Measurements from ENCODE around the gene KIF3C. TPM values are rescaled to one million over a fixed set of nuclear protein-coding genes. Genes with fewer than 3 reads are reported as not detected.

The KIF3C gene
- polyA plus RNA-seq, 2 of the 4 experiments (the other 2 are of a cell fraction): 17.1 to 77.4 TPM

- POLR2A ChIA-PET: interaction anchor here (1.0 to 2.8 kb wide), 6 partner anchors 8 to 131 kb away, joined by 3 to 26 read pairs (median 8); partner anchors contain the start of genes ASXL2 and RAB10
- DNase-seq (ENCODE audit: low read depth in 1 of 2, low spot score in 1 of 2): no peak
- Histone ChIP-seq H3K4me2 (peak overlapping the region; percentile 40), H3K4me3 (no peak overlapping the region), H3K9me3 (peaks cover 7% of the 10 kb centered on the region; the same call in 1 of the 3 replicates), H3K4me1 (peaks cover 55% of the 10 kb centered on the region), H3K27ac (peak overlapping the region; percentile 90 to 93)
- no peak for FAIRE-seq
- WGBS (ENCODE audit: missing lambda C conversion rate): 75% methylated on average over 2 of the region's 2 CpGs
- TF ChIP-seq BCL3 (IDR thresholded peaks at IDR 0.05) (no peak), RCOR1 (IDR thresholded peaks at IDR 0.05; ENCODE audit: low read depth, low read length) (no peak), GATA3 (IDR thresholded peaks at IDR 0.05; ENCODE audit: borderline replicate concordance) (no peak), RAD21 (conservative IDR thresholded peaks at IDR 0.05 in 1 of 2, IDR thresholded peaks at IDR 0.05 in 1 of 2) (no peak), RNF2 (IDR thresholded peaks at IDR 0.05; ENCODE audit: borderline replicate concordance, low read depth) (no peak), NPAS2 (CRISPR knock-in tag; IDR thresholded peaks at IDR 0.05; ENCODE audit: borderline replicate concordance) (no peak), KDM1A (IDR thresholded peaks at IDR 0.05; ENCODE audit: low read depth) (0 out of 2 replicates have a peak, but pooled peaks have one; percentile 40), REST (IDR thresholded peaks at IDR 0.05) (no peak), ESRRA (IDR thresholded peaks at IDR 0.05; ENCODE audit: borderline replicate concordance, low read length) (no peak), NR3C1 (IDR thresholded peaks at IDR 0.05) (no peak), POLR2A (IDR thresholded peaks at IDR 0.05; ENCODE audit: low read length) (no peak), ZC3H11A (IDR thresholded peaks at IDR 0.05) (no peak), ZNF302 (CRISPR knock-in tag; IDR thresholded peaks at IDR 0.05) (no peak), FOSB (CRISPR knock-in tag; IDR thresholded peaks at IDR 0.05) (peak; percentile 20; the same call in 1 of the 2 replicates), CHD4 (IDR thresholded peaks at IDR 0.05; ENCODE audit: borderline replicate concordance) (no peak), EHMT2 (IDR thresholded peaks at IDR 0.05; ENCODE audit: low read depth) (no peak), ELK1 (IDR thresholded peaks at IDR 0.05; ENCODE audit: low read depth, low read length) (no peak), FOSL2 (IDR thresholded peaks at IDR 0.05) (no peak), FOSL2 (CRISPR knock-in tag; IDR thresholded peaks at IDR 0.05) (0 out of 2 replicates have a peak, but pooled peaks have one; percentile 3), PHF8 (IDR thresholded peaks at IDR 0.05; ENCODE audit: borderline replicate concordance, low read depth) (no peak), SREBF2 (IDR thresholded peaks at IDR 0.05) (no peak), BHLHE40 (IDR thresholded peaks at IDR 0.05; ENCODE audit: low read depth, low read length) (no peak), MAX (IDR thresholded peaks at IDR 0.05) (no peak), CHD2 (IDR thresholded peaks at IDR 0.05; ENCODE audit: low read length, partially characterized antibody) (no peak), POLR2AphosphoS2 (conservative IDR thresholded peaks at IDR 0.05; ENCODE audit: low read length) (no peak), PBX3 (IDR thresholded peaks at IDR 0.05) (no peak)
- no peak for ATAC-seq
- CTCF ChIA-PET: interaction anchor here (0.8 to 5.7 kb wide), 12 partner anchors 8 to 136 kb away, joined by 3 to 47 read pairs (median 7); partner anchors contain the start of gene RAB10
Observed at GRCh38 chr2:26009567-26009963, 27.3 kb upstream of the KIF3C start.

Data from A549 (cell line).